ENCODE data around the gene TEX29. TPM values are rescaled to one million over a fixed set of nuclear protein-coding genes. Genes with fewer than 3 reads are reported as not detected.
A peak's percentile ranks its signal among the peaks of the same experiment; 100 is the strongest.

TEX29 gene
- total RNA-seq, 1 experiment from 2014 or later = 0.33 TPM

- Histone ChIP-seq H3K4ac (ENCODE audit: low read depth, low read length) (no peak overlapping the region), H3K79me1 (ENCODE audit: insufficient read depth, low read depth, low read length, poor library complexity, severe bottlenecking) (no peaks in the 10 kb centered on the region), H2BK15ac (ENCODE audit: low read depth, low read length) (no peak overlapping the region), H2BK20ac (ENCODE audit: low read depth, low read length, poor library complexity, severe bottlenecking) (no peak overlapping the region), H4K5ac (ENCODE audit: insufficient read length, low read depth, low read length) (peak overlapping the region; percentile 58), H4K8ac (replicated peaks; ENCODE audit: insufficient read length, low read depth, low read length) (no peak overlapping the region), H3K9me3 (ENCODE audit: control insufficient read depth, low read depth, low read length) (no peaks in the 10 kb centered on the region), H2BK12ac (ENCODE audit: insufficient read length, low read depth, low read length) (no peak overlapping the region), H3K18ac (ENCODE audit: insufficient read length, low read depth, low read length) (no peak overlapping the region), H4K20me1 (ENCODE audit: control insufficient read depth, insufficient read depth, insufficient read length) (no peaks in the 10 kb centered on the region), H3K14ac (ENCODE audit: insufficient read depth, low read length) (no peak overlapping the region), H3K4me2 (ENCODE audit: insufficient read depth, insufficient read length, low read length) (no peak overlapping the region), H2AFZ (ENCODE audit: low read length) (no peak overlapping the region), H3K27ac (ENCODE audit: insufficient read length, low read depth, low read length) (no peak overlapping the region), H3K79me2 (ENCODE audit: insufficient read depth, low read length) (no peaks in the 10 kb centered on the region), H2AK5ac (ENCODE audit: insufficient read length, low read length) (no peak overlapping the region), H3K56ac (ENCODE audit: insufficient read length, low read depth, low read length) (no peak overlapping the region), H3K23me2 (ENCODE audit: insufficient read length, low read depth, low read length, poor library complexity, severe bottlenecking) (no peaks in the 10 kb centered on the region), H2BK120ac (ENCODE audit: low read depth, low read length, poor library complexity, severe bottlenecking) (no peak overlapping the region), H3K9ac (ENCODE audit: extremely low read depth, insufficient read length, low read length) (no peak overlapping the region), H3T11ph (ENCODE audit: low read length) (no peak overlapping the region), H3K27me3 (ENCODE audit: insufficient read depth, low read length) (no peaks in the 10 kb centered on the region), H4K91ac (ENCODE audit: insufficient read length, low read depth, low read length) (no peak overlapping the region), H3K4me1 (ENCODE audit: insufficient read depth, low read length) (no peaks in the 10 kb centered on the region), H2BK5ac (ENCODE audit: insufficient read length, low read length) (no peak overlapping the region), H3K23ac (ENCODE audit: insufficient read length, low read depth, low read length) (no peak overlapping the region)
- H3K36me3 Mint-ChIP-seq (ENCODE audit: insufficient read depth in 1 of 3, low read depth in 3 of 3) = peaks cover 0 to 6% (median 0%) of the 10 kb centered on the region in 3 experiments; a peak in 2 of 7 replicates
- H3K27me3 Mint-ChIP-seq (ENCODE audit: low read depth) = peaks cover 3% of the 10 kb centered on the region; the same call in 1 of the 2 replicates
- no peak overlapping the region; a peak in 1 of 7 replicates for H3K27ac Mint-ChIP-seq
- no peak overlapping the region for H3K4me3 Mint-ChIP-seq
- WGBS (ENCODE audit: extremely low coverage, insufficient read length, low lambda C conversion rate) = no CpG with 5 or more reads among the region's 4 CpGs
- DNase-seq = no peak
- peaks cover 4 to 5% of the 10 kb centered on the region in 2 experiments; a peak in 3 of 5 replicates for H3K9me3 Mint-ChIP-seq
- no peak for TF ChIP-seq CTCF (conservative IDR thresholded peaks at IDR 0.05)
- peaks cover 3 to 6% of the 10 kb centered on the region in 2 experiments; a peak in 2 of 4 replicates for H3K4me1 Mint-ChIP-seq
These were observed 47.6 kb downstream of the TEX29 start for GRCh38 chr13:111368091-111368490.
